A204.1 (cell line): Measurements from ENCODE around the gene ARMS2.

ENCODE experiments used
- FAIRE-seq: peaks from 2 replicates; lab custom pipeline; 2012; peaks lifted over from hg19 to GRCh38; lab: Jason Lieb, UNC

The ARMS2 gene

GRCh38 chr10:122494833-122495232 lies 40.4 kb downstream of the ARMS2 start:
- FAIRE-seq = no peak

- no peak for FAIRE-seq
Measured at GRCh38 chr10:122495406-122496340, 41.2 kb downstream of the ARMS2 start.

- no peak for FAIRE-seq
Measured at GRCh38 chr10:122497241-122497640, 42.8 kb downstream of the ARMS2 start.

GRCh38 chr10:122498521-122498920 lies 44.1 kb downstream of the ARMS2 start:
- FAIRE-seq = no peak

GRCh38 chr10:122499012-122499411 lies 44.6 kb downstream of the ARMS2 start:
- FAIRE-seq = no peak

GRCh38 chr10:122499491-122499941 lies 45.1 kb downstream of the ARMS2 start:
- FAIRE-seq = no peak

GRCh38 chr10:122500194-122500593 lies 45.7 kb downstream of the ARMS2 start:
- FAIRE-seq = no peak

GRCh38 chr10:122500726-122501125 lies 46.3 kb downstream of the ARMS2 start:
- no peak for FAIRE-seq

- no peak for FAIRE-seq
Measured at GRCh38 chr10:122503012-122503411, 48.6 kb downstream of the ARMS2 start.

GRCh38 chr10:122503886-122504609 lies 49.6 kb downstream of the ARMS2 start:
- FAIRE-seq = no peak

GRCh38 chr10:122504610-122504950 lies 50.1 kb downstream of the ARMS2 start:
- no peak for FAIRE-seq

- no peak for FAIRE-seq
Measured at GRCh38 chr10:122505011-122505410, 50.6 kb downstream of the ARMS2 start.

GRCh38 chr10:122505885-122506645 lies 51.6 kb downstream of the ARMS2 start:
- FAIRE-seq = no peak
